ENCODE results near the gene HOXA9. TPM values are rescaled to one million over a fixed set of nuclear protein-coding genes. Genes with fewer than 3 reads are reported as not detected.

The HOXA9 gene
- polyA plus RNA-seq, 3 donors = 0.55 to 1.9 (median 1.2) TPM

GRCh38 chr7:27189997-27190748 is 24.8 kb upstream of the HOXA9 start:
- H3K9me3 Mint-ChIP-seq = peaks cover 0 to 64% (median 37%) of the 10 kb centered on the region in 7 donors
- H3K27ac Mint-ChIP-seq = peak overlapping the region in 1 of 7 donors; percentile 80
- Histone ChIP-seq H3K4me1 (ENCODE audit: control insufficient read depth in 1 of 2, insufficient read depth in 2 of 2, low read length in 2 of 2) (peaks cover 50 to 52% of the 10 kb centered on the region in 2 donors), H3K27ac (ENCODE audit: low read depth in 1 of 2, low read length in 2 of 2) (no peak overlapping the region), H3K9ac (ENCODE audit: insufficient read depth, low read length, poor library complexity, severe bottlenecking) (no peak overlapping the region), H3K4me3 (replicated peaks in 1 of 3; ENCODE audit: low read depth in 2 of 3, low read length in 3 of 3) (no peak overlapping the region), H4K20me1 (ENCODE audit: insufficient read depth, low read length) (no peaks in the 10 kb centered on the region), H3K4me2 (replicated peaks; ENCODE audit: extremely low read depth, low read length, poor library complexity, severe bottlenecking) (no peak overlapping the region), H3K27me3 (ENCODE audit: control insufficient read depth in 2 of 2, insufficient read depth in 2 of 2, low read length in 2 of 2) (peaks cover 96 to 98% of the 10 kb centered on the region in 2 donors), H3K79me2 (ENCODE audit: insufficient read depth, low read length) (no peaks in the 10 kb centered on the region), H2AFZ (ENCODE audit: insufficient read depth, low read depth, low read length, poor library complexity, severe bottlenecking) (no peak overlapping the region), H3K36me3 (replicated peaks in 1 of 2; ENCODE audit: control insufficient read depth in 1 of 2, insufficient read depth in 2 of 2, low read length in 2 of 2) (no peaks in the 10 kb centered on the region), H3K9me3 (replicated peaks in 1 of 2; ENCODE audit: control insufficient read depth in 1 of 2, insufficient read depth in 1 of 2, low read length in 2 of 2) (peaks cover 13 to 67% of the 10 kb centered on the region in 2 donors)
- no peak for DNase-seq
- intact Hi-C loops (cut with micrococcal nuclease) = loop anchor here (5.0 to 10.0 kb wide), 4 partner anchors 38 to 735 kb away; partner anchors contain the start of gene HOXA3 (in 2 of the 2)
- peaks cover 67% of the 10 kb centered on the region for H3K4me1 Mint-ChIP-seq
- peaks cover 97 to 99% (median 98%) of the 10 kb centered on the region in 3 donors for H3K27me3 Mint-ChIP-seq (ENCODE audit: low read depth in 3 of 3)
- WGBS (ENCODE audit: insufficient coverage) = 11% methylated on average over 2 of the region's 7 CpGs
- peaks cover 20 to 32% of the 10 kb centered on the region in 2 donors for H3K36me3 Mint-ChIP-seq
- TF ChIP-seq, protein P1, sequence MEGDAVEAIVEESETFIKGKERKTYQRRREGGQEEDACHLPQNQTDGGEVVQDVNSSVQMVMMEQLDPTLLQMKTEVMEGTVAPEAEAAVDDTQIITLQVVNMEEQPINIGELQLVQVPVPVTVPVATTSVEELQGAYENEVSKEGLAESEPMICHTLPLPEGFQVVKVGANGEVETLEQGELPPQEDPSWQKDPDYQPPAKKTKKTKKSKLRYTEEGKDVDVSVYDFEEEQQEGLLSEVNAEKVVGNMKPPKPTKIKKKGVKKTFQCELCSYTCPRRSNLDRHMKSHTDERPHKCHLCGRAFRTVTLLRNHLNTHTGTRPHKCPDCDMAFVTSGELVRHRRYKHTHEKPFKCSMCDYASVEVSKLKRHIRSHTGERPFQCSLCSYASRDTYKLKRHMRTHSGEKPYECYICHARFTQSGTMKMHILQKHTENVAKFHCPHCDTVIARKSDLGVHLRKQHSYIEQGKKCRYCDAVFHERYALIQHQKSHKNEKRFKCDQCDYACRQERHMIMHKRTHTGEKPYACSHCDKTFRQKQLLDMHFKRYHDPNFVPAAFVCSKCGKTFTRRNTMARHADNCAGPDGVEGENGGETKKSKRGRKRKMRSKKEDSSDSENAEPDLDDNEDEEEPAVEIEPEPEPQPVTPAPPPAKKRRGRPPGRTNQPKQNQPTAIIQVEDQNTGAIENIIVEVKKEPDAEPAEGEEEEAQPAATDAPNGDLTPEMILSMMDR (IDR thresholded peaks at IDR 0.05) = no peak
- peak overlapping the region; percentile 34 to 92 for H3K4me3 Mint-ChIP-seq

DNA sequence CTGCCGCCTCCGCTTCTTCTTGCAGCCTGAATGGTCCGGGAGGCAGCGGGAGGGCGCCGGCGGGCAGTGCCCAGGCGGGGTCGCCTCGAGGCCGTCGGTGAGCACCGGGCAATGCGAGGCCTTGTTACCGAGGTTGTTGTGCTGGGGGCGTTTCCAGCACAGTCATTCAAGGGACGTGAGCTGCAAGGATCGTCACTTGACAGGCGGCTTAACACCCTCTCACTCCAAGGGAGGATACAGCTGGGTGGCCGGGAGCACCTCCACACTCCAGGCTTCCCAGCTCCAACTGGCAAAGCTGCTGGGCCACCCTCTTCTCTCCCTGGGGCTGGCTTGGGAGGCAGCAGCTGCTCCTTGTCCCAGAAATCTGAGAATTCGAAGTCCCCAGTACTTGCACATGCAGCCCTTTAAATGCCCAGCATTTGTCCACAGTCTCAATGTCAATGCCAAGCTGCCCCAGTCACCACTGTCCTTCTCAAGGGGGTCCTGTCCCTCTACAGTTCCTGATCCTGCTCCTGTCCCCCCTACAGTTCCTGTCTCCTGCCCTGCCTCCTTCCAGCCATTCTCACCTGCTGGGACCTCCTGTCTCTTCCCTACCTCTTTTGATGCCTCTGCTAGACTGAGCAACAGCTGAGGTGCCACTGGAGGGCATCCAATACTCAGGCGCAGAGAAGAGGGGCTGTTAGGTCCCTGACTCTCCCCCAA is 24.1 kb upstream of the HOXA9 start:
- no peak for DNase-seq
- Mint-ChIP-seq H3K27ac (no peak overlapping the region), H3K4me1 (peaks cover 72% of the 10 kb centered on the region), H3K4me3 (peak overlapping the region; percentile 83 to 92), H3K36me3 (peaks cover 20 to 36% of the 10 kb centered on the region in 2 donors), H3K9me3 (peaks cover 3 to 70% (median 41%) of the 10 kb centered on the region in 7 donors), H3K27me3 (ENCODE audit: low read depth in 3 of 3) (peaks cover 96 to 99% (median 98%) of the 10 kb centered on the region in 3 donors)
- H4K20me1 ChIP-seq (ENCODE audit: insufficient read depth, low read length) = no peaks in the 10 kb centered on the region
- no peaks in the 10 kb centered on the region for H3K36me3 ChIP-seq (replicated peaks in 1 of 2; ENCODE audit: control insufficient read depth in 1 of 2, insufficient read depth in 2 of 2, low read length in 2 of 2)
- peaks cover 57 to 59% of the 10 kb centered on the region in 2 donors for H3K4me1 ChIP-seq (ENCODE audit: control insufficient read depth in 1 of 2, insufficient read depth in 2 of 2, low read length in 2 of 2)
- H3K79me2 ChIP-seq (ENCODE audit: insufficient read depth, low read length) = no peaks in the 10 kb centered on the region
- H3K27ac ChIP-seq (ENCODE audit: low read depth in 1 of 2, low read length in 2 of 2) = no peak overlapping the region
- H3K9ac ChIP-seq (ENCODE audit: insufficient read depth, low read length, poor library complexity, severe bottlenecking) = no peak overlapping the region
- intact Hi-C loops (cut with micrococcal nuclease) = loop anchor here (5.0 kb wide), 1 partner anchor 37 kb away; the partner anchor contains the start of gene HOXA3 (in 2 of the 2)
- peak overlapping the region in 1 of 3 experiments; percentile 67 for H3K4me3 ChIP-seq (replicated peaks in 1 of 3; ENCODE audit: low read depth in 2 of 3, low read length in 3 of 3)
- peaks cover 95 to 98% of the 10 kb centered on the region in 2 donors for H3K27me3 ChIP-seq (ENCODE audit: control insufficient read depth in 2 of 2, insufficient read depth in 2 of 2, low read length in 2 of 2)
- H3K4me2 ChIP-seq (replicated peaks; ENCODE audit: extremely low read depth, low read length, poor library complexity, severe bottlenecking) = peak overlapping the region; percentile 68
- 17% methylated on average over 19 of the region's 22 CpGs for WGBS (ENCODE audit: insufficient coverage)
- H2AFZ ChIP-seq (ENCODE audit: insufficient read depth, low read depth, low read length, poor library complexity, severe bottlenecking) = peak overlapping the region; percentile 46
- TF ChIP-seq, protein P1 (IDR thresholded peaks at IDR 0.05) = no peak
- peaks cover 17 to 66% of the 10 kb centered on the region in 2 donors for H3K9me3 ChIP-seq (replicated peaks in 1 of 2; ENCODE audit: control insufficient read depth in 1 of 2, insufficient read depth in 1 of 2, low read length in 2 of 2)

All from CD14-positive monocyte (primary cell).